T follicular helper cell (primary cell): ENCODE results near the gene DOCK8.

ENCODE experiments used
- DNase-seq: peaks from one replicate; pipeline ENCODE4 v3.0.0-alpha.2; 2020; ENCODE audit warnings: low read depth

DOCK8 gene

DNA sequence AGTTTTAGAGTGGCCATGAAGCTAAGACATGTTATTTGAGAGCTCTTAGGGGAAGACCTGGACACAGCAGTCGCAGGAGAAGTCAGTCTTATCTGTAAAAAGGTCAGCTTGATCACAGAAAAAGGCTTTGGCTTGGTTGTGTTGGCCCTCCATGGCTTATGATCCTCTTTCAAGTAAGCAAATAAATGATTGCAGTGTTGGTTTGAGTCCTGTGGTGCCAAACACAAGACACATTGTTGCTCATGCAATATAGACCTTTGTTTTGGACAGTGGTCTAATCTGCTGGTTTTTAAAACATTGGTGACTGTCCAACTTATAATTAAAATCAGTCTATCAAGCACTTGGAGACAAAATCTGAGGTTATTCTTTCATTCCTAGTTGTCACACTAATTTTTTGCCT is 54.0 kb downstream of the DOCK8 start:
- no peak for DNase-seq

DNA sequence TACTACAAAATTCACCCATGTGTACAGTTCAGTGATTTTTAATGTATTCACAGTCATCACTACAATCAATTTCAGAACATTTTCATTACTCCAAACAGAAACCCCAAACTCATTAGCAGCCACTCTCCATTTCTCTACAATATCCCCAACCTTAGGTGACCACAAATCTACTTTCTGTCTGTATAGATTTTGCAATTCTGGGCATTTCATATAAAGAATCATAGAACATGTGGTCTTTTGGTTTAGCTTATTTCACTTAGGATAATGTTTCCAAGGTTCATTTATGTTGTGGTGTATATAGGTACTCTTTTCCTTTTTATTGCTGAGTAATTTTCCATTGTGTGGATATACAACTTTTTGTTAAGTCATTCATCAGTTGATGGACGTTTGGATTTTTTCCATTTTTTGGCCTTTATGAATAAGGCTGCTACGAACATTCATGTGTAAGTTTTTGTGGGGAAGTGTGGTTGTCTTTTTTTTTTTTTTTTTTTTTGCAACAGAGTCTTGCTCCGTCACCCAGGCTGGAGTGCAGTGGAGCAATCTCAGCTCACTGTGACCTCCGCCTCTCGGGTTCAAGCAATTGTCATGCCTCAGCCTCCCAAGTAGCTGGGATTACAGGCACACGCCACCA is 54.5 kb downstream of the DOCK8 start:
- DNase-seq: no peak

DNA sequence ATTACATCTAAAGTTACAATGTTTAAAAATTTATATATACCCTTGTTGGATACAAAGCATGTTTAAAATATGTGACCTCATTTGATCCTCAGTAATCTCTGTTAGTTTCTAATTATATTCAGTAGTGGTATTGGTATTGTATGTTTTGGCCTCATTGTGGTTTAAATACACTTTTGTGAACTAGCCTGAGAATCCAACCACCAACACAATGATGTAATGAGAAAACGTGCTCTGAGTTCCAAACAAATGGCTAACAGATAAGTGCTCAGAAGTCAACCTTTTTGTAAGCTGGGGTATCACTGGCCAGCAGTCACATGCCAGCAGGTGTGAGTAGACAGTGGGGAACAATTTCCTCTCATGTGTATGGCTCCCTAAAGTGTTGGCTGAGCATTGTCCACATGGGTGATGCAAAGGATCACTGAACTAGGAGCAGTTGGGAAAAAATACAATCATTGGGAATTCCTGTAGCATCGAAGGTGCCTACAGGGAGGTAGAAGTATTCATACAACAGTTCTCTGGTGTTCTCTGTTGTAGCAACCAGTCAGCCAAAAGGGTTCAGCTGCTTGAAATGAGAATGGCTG is 56.1 kb downstream of the DOCK8 start:
- DNase-seq: no peak

DNA sequence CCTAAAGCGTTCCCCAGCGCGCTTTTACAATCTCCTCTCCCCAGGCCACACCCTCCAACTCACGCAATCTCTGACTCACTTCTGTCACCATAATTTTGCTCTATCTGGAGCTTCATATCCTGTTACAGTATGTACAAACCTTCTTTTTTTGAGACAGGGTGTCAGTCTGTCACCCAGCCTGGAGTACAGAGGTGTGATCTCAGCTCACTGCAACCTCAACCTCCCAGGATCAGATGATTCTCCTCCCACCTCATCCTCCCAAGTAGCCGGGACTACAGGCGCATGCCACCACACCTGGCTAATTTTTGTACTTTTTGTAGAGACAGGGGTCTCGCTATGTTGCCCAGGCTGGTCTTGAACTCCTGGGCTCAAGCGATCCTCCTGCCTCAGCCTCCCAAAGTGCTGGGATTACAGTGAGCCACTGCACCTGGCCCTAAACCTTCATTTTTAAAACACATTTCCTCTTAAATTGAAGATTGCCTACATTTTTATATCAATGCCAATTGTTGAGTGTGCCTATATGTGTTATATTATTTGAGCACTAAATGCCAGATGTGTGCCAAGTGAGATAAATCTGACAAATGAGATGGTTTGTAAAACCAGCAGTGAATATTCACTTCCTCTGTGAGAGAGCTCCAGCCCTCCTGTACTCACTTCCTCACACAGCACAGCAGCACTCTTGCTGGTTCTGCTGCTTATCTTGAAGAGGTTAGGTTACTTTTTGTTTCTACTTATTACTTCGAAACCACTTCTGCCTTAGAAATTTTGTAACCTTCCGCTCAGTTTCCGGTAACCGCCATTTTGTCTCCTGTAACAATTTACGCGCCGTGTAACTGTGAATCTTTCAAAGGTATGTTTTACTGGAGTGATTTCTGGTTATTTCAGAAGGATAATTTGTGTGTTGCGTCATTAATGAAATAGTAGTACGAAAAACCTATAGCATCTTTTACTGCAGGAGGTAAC is 57.9 kb downstream of the DOCK8 start:
- DNase-seq: peak; percentile 71

DNA sequence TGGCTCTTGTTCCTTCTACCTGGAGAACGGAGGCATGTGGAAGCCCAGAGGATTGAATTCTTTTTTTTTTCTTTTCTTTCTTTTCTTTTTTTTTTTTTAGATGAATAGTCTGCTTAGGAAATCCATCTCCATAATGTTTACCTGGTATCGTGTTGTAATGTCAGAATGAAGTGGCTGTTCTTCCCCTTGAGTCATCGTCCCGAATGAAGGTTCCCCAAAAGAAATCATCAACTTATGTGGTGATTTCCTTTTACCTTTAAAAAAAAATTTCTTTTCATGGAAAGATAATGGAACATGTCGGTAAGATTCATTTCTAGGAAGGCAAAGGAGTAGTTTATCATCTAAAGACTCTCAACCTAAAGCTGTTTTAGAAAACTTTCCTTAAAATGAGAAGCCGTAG is 59.7 kb downstream of the DOCK8 start:
- DNase-seq: no peak

DNA sequence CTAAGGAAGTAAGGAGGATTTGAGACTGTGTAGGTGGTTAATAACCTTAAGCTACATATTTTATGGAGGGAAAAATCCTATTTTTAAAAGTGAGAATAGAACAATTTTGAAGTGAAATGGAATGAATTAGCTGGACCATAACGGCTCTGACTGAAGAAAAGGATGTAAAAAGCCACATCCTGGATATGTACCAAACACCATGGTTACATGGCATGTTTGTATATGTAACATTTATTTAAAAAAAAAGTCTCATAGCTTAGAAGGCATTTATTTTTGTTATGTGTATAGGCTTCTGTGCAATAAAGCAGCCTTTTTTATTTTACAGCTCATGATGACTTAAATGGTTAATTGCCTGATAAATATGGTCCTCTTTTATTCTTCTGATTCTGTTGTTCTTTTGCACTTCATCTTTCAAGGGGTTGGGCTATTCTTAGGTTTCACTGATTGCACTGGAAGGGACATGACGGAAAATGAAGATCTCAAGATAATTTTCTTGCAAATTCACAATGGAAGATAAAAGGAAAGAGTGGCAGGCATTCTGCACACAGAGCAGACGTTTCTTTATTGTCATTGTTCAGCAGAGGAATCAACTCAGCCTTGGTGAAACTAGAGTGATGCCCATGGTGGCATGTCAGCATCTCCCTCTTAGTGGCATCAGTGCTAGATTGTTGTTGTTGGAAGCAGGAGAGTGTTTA is 63.1 kb downstream of the DOCK8 start:
- DNase-seq: no peak

DNA sequence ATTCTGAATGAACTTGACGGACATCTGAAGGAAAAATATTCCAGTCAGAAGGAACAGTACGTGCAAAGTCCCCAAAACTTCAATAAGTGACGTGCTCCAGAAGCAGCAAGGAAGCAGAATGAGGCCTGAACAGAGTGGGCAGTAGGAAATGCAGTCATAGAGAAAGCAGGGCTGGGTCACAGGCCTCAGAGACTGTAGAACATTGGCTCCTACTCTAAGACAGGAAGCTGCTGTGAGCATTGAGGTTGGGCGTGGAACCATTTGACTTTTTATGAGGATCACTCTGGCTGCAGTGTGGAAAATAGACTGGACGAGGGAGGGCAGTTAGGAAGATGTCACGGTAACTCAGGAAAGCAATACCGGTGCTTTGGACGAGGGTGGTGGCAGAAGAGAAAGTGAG is 64.0 kb downstream of the DOCK8 start:
- no peak for DNase-seq

DNA sequence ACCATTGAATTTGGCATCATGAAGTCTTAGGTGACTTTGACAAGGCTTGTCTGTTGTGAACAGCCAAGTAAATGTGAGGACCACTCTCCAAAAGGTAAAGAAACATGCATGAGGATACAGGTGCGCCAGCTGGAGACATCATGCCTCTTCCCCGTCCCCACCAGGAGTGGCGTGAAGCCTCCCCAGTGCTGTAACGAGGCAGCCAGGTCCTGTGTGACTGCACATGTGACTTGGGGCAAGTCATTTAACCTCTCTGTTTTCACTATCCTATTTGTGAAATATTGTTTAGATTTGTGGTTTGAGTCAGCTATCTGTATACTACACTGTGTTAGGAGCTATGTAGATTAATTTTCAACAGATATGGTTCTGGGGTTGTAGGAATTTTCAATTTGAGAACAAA is 65.0 kb downstream of the DOCK8 start:
- no peak for DNase-seq

DNA sequence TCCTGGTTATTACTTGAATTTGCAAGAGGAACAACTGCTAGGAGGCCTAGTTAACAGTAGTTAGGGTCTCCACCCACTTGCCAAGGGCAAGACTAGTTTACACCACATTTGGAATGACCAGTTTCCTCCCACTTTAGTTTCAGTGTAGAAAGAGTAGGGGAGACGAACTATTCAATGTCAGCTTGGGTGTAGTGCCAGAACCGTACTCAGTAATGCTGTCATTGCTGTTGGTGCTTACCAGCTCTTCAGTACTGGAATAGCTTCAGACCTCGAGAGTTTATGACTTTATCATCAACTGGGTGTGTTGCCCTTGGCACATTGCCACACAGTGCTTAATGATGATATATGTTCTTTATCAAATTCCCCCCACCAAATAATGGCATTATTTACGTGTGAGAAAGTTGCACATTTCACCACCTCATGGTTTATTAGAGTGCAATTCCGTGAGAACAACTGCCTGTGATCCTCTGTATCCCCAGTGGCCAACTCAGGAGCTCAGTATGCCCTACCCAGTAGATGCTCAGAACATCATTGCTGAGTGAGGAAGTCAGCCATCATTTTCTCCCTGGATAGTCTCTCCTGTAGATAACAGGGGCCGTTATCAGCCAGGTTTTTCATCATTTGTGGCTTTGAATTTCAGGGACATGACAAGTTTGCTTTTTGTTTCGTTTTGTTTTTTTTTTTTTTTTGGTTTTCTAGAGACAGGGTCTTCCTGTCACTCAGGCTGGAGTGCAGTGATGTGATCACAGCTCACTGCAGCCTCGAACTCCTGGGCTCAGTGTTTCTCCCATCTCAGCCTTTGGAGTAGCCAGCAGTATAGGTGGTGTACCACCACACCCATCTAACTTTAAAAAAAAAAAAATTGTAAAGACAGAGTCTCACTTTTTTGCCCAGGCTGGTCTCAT is 67.3 kb downstream of the DOCK8 start:
- no peak for DNase-seq

DNA sequence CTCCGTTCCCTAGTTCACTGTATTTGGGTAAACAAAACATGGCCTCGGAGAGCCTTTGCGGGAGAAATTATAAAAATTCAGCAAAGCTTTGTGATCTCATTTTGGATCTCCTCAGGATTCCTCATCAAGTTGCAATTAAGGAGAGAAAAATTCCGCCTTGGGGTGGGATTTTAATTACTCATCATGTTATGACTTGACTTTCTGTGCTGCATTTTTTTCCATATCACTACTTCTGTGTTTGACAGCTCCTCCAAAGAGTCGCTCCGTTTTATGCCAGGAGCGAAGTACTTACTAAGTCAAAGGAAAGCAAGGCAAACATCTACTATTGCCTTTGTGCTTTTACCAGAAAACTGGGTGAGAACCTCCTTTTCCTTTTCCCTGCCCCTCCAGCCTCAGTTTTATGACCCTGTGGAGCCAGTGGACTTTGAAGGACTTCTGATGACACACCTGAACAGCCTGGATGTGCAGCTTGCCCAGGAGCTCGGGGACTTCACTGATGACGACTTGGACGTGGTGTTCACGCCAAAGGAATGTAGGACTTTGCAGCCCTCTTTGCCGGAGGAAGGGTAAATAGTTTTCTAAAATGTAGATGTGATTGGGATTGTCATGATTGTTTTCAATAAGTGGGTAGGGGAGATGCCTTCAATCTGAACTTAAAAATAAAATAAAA is 71.5 kb downstream of the DOCK8 start:
- no peak for DNase-seq

DNA sequence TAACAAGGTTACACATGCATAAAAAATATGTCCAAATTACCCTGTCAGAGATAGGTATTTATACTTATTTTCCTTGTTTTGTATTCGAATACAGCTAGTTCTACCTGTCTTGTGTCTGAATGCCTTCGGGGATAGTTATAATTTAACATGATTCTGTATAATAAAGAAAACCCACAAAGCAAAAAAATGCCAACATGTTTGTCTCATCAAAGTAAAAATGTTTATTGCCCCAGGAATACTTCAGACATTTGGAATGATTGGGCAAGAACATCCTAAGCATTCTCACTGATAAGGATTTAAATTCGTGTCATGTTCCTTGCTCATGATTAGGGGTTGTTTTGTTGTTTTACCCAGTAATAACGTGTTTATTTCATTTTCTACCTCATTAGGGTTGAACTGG is 74.5 kb downstream of the DOCK8 start:
- no peak for DNase-seq

DNA sequence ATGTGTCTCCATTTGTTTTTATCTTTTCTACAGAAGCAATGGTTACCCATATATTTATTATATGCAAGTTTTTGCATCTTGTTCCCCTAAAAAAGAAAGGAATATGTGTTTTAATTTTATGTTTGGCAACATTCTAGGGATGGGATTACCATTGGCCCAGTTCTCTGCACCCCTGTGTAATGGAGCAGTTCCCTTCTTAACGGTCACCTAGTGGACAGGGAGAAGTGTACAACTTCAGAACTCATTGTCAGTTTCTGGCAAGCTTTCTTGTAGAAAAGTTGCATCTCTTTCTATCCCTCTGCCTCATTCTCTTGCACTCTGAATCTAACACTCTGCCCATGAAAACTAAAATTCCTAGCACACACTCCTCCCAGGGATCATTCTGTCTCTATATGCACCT is 78.2 kb downstream of the DOCK8 start:
- DNase-seq: no peak

DNA sequence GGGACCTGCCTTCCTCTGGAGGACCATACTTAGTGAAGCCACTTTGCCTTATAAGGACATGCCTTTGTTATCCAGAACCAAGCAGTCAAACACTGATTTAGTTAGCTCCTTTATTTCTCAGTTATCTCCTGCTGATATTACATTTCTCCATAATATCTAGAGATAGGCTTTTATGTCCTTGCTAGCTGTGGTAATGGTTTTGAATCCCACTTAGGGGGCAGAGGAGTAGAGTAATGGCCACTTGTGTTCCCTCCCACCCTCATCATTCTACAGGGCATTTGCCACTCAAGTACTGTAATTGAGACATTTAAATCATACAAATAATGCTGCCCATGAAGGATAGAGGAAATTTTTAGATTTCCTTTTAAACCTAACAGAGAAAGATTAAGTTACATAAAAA is 80.9 kb downstream of the DOCK8 start:
- no peak for DNase-seq

DNA sequence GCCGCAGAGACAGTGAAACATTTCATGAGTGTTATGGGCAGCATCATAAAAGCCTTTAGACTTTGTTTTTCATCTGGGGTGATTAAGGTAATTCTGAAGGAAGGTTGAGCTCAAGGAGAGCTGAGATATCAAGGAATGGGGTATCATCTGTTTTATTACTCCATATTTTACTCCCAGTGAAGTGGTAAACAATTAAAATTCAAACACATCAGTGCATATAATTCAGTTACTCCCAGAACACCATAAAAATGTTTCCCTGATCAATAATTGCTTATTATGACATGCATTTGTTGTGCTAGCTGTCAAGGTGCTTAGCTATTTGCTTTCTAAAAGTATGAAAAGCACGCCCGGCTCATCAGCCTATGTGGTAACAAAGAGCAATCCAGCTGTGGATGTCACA is 81.7 kb downstream of the DOCK8 start:
- no peak for DNase-seq

DNA sequence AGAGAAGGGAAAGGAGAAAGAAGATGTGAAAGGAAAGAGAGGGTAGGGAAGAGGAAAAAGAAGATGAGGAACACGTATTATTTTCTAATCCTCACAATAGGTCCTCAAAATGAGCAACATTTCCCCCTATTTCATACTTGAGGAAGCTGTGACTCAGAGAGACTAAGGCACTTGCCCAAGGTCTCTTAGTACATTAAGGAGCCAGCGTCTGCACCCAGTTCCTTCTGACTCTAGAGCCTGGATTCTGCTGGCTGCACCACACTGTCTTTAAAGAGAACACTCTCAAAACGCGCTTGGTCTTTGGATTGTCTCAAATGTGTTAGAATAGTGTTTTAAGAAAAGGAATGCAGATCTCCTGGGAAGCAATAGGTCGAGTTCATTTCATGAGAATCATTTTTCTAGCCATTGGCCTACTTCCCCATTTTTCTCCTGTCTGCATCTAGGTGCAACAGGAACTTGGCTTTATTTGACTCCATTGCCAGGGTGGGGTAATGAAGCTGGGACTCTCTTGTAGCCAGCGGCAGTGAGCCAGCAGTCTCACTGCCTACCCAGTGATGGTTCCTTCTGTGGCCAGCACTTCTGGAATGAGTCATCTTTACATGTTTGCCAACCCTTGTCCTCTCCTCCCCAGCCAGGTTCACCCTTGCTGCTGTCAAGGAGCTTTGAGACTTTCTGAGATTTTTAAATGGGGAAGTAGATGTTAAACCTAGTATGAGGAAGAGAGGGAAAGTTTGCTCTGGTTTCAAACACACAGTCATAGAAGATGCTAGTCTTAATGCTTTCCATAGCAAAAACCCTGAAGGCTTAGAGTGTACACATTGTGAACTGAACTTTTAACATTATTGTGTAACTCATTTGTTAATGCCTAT is 82.7 kb downstream of the DOCK8 start:
- DNase-seq: no peak

DNA sequence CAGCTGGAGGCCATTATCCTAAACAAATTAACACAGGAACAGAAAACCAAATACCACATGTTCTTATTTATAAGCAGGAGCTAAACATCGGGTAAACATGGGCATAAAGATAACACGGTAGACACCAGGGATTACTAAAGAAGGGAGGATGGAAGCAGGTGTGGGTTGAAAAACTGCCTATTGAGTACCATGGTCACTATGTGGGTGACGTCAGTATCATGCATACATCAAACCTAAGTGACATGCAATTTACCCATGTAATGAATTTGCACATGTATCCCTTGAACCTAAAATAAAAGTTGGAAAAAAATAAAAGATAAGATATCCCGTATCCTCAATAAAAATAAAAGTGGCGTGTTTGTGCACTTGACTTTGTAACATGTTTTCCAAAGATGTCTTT is 88.8 kb downstream of the DOCK8 start:
- DNase-seq: no peak

DNA sequence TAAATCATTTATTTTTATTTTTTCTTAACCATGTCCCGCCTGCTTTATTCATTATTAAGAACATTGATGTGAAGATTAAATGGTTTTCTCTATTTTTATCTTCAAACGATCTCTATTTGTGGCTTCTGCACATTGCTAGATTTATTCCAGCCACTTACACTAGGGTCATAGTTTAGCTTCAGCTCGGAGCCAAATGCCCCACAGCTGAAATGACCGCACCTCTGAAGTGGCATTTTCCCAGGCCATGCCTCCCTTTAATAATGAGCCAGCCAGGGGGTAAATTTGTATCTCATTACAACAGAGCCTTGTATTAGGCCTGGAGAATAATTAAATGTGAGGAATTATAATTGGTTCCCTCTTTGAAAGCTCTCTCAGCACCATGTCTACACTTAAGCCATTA is 89.4 kb downstream of the DOCK8 start:
- no peak for DNase-seq

DNA sequence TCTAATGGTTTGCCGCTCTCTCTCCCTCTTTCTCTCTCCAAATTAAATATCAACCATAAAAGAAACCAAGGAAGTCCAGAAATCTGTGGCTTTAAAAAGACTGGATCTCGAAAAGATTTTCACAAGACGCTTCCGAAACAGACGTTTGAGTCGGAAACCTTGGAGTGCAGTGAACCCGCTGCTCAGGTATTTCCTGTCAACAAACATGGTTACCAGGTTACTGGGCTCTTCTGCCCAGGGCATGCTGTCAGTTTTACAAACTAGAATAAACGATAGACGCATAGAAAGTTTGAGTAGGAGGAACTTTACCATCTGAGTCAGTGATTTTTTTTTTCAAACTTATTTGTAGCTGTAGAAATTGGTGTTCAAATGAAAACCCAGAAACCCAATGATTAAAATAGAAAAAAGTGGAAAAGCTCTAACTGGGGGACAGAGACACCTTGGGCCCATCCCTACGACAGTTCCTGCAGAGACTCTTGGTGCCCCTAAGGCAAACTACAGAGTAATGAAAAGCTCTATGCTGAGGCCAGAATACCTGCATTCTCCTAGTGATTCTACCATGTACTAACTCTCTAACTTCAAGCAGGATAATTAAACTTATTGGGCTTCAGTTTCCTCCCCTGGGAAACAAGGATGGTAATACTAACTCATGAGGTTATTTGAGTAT is 90.0 kb downstream of the DOCK8 start:
- peak; percentile 30 for DNase-seq

DNA sequence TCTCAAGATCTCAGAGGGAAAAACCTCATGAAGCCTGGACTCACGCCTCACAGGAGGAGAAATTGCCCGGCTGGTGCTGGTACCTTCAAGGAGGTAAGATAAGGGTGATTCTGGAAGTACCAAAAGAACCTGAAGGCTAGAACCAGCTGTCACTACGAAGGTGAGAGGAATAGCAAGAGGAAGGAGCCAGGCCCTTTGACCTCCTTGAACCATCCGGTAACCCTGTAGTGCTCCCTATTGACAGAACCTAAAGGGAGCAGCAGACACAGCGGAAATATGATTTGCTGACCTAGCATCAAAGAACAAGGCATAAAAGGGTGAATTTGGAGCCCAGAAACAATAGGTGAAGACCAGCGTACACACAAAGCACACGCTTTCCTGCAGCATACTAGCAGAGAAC is 92.2 kb downstream of the DOCK8 start:
- peak; percentile 27 for DNase-seq
